Stimulated activated CD4-positive, alpha-beta T cell treated with anti-CD3 and anti-CD28 coated beads, Interleukin-4, amount 100 ng/mL, for 48 hours (primary cell): ENCODE data around the gene NPR3.
"Not testable (repeated sequence)": the region's sequence is repeated elsewhere in the genome, so short reads cannot be mapped to it uniquely, and the experiment has no call there.

Source experiments
- DNase-seq, 2 donors: peaks; one replicate each; pipeline ENCODE4 v3.0.0-alpha.2; 2020; ENCODE audit warnings: low read depth in 2 of 2

The NPR3 gene

DNA sequence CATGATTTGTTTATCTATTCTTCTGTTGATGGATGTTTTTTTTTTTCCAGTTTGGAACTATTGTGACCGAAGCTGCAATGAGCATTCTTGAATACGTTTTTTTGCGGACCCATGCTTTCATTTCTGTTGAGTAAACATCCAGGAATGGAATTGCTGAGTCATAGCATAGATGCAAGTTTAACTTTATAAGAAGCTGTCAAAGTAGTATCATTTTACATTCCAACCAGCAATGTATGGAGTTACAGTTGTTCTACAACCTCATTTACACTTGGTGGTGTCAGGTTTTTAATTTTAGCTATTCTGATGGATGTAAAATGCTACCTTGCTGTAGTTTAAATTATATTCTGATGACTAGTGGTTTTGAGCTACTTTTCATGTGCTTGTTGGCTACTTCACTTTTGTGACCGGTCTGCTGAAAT is 49.0 kb downstream of the NPR3 start:
- DNase-seq: no peak

DNA sequence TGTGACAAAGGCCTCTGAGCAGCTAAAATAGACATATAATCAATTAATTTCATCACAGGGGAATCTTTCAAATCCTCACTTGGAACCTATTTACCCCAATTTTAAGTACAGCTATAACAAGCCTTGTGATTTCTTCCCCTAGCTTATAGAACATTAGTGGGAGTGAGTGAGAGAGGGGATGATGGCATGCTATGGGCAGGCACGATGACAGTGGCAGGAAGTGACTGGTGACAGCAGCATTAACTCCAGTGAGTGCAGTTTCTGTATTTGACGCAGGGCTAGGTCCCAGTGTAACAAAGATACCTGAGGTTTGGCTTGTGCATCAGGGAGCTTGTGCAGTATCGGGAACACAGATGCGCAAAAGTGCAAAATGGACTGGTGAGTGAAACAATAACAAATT is 54.1 kb downstream of the NPR3 start:
- DNase-seq: no peak

DNA sequence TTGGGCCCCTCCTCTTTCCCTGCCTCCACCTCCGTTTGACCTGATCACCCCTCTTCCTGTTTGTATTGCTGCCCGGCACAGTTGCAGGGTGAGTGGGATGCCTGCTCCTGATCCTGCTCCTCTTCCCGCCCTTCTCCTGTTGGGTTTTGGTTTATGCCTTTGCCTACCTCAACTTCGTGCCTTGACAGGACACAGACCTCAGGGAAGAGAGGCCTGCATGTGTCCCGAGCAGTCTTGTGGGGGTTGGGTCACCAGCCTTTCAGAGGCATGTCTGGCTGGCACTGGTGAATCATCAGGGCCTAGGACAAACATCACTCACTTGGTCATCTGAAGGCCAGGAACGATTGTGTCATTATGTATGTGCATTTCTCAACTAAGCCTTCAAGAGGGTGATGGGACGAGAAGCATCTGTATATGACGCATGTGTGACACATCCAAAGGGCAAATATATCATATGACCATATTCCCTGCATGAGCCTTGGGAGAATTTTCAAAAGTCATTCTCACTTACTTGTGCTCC is 56.9 kb downstream of the NPR3 start:
- no peak for DNase-seq

DNA sequence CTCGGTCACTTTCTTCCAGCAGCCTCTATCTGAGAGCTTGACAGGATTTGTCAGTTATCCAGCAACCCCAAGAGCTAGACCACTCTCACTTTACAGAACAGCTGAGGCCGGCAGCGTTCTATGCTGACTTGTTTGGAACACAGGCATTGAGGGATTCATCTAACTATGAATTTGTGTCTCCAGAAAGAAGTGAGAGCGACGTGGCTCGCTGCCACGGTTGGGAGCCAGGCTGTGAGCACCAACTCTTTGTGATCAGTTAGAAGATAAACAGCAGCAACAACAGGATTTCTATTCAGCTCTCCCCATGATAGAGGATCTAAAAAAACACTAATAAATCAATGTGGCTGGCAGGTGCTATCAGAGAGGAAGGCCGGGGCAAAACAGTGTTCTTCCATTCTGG is 58.6 kb downstream of the NPR3 start:
- no peak for DNase-seq

DNA sequence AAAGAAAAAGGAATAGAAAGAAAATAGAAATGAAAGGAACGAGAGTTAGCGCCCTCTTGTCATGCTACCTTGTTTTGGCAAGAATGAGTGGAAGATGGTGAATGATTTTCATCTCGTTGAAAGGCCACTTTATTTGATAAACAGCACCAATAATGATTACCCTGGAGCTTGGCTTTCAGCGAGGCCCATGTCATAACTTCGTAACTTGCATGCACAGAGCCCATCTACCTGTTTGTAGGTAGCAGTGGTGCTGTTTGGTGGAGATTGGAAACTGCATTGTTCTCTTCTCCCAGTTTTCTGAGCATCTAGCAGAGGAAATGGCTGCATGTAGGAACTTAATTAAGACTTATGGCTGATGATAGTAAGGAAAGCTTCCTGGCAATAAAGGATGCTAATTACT is 59.3 kb downstream of the NPR3 start:
- no peak for DNase-seq

DNA sequence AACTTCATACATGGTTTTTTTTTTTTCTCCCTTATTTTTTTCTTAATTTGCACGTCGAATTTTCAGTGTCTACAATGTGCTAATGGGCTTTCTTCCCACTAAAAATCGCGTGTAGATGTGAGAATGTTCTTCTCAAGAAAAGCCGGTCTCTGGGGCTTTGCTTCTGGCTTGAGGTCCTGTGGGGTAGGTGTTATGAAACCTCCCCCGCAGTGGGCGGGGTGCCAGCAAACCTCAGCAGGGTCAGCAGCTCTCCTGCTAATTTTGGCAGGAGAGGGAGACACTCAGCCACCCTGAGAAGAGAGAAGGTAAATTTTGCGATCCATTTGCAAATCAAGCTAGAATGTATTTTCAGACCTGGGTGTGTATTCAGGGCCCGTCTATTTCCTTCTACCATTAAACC is 59.9 kb downstream of the NPR3 start:
- no peak for DNase-seq

DNA sequence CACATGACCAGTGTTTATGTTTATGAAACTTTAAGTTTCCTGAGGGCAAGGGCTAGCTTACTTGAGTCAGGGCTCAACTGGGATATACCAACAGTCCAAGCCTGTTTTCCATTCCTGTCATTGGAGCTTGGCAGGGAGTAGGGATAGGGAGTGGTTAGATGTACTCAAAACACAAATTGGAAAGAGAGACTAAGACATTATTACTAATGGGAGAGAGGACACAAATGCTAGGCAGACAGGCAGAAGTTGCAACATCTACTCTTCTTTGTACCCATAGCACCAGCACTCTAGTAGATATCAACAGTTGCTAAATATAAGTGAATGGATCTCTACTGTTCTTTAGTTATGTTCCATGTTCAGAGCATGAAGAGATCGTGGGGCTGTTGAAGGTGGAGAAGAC is 62.8 kb downstream of the NPR3 start:
- no peak for DNase-seq

DNA sequence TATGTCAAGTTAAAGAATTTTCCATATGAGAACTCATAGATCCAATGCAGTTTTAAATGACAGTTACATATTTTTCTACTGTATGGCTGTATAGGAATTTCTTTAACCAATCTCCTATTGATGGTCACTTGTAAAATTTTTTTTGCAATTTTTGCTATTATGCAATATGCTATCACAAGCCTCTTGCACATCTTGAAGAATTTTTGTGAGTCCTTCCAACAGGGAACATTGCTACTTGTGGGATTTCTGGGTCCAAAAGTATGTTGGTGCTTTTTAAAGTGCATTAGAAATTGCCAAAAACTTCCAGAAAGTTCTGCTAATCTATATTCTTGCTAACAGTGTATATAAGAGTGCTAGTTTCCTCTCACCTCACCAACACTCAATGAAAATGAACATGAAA is 65.1 kb downstream of the NPR3 start:
- DNase-seq: no peak

DNA sequence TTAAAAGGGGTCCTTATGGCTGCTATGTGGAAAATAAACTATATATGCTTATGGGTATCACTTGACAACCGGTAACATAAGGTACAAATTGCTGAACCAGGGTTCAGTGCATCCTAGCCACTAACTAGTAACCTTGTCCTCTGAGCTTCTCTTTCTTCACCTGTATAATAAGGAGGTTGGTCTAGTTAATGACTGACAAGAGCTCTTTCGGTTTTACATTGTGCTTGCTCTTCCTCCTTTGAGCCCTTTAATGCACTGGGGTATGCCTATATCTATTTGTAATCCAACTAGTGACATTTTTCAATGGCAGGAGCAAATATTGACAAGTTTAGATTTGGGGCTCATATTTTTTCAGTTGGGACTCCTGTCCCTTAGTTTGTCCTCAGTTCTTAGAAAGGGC is 66.1 kb downstream of the NPR3 start:
- DNase-seq: no peak

DNA sequence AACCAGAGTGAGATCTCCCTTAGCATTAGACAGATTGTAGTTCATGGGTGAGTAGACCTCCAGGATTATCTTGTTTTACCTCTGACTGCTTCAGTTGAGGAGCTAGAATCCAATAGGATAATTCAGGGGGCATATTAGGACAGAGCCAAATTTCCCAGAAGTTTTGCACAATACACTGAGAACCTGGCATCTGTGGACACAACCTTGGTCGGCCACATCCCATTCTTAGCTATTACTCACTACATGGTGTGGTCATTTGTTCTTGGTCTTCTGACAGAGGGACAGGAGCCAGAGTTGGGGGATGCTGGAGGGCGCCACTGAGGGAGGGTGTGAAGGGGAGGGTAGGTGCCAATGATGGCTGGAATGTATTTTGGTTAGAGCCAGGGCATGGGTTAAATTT is 66.6 kb downstream of the NPR3 start:
- DNase-seq: no peak

DNA sequence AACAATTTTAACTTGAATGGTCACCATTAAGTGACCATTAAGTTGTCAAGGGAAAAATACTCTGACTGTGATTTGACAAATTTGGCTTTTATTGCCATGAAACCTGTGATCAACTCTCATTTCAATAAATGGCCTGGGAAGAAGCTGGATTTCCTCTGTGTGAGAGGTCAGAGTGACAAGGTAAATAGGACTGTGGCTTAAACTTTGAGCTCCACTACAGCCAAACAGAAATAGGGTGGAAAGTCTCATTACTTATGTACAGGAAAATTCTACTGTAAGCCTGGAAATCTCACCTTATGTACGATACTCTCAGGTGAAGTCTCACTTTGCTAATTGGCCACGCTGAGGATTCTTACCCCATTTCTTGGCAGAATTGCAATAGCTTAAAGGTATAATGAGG is 67.3 kb downstream of the NPR3 start:
- DNase-seq: no peak

DNA sequence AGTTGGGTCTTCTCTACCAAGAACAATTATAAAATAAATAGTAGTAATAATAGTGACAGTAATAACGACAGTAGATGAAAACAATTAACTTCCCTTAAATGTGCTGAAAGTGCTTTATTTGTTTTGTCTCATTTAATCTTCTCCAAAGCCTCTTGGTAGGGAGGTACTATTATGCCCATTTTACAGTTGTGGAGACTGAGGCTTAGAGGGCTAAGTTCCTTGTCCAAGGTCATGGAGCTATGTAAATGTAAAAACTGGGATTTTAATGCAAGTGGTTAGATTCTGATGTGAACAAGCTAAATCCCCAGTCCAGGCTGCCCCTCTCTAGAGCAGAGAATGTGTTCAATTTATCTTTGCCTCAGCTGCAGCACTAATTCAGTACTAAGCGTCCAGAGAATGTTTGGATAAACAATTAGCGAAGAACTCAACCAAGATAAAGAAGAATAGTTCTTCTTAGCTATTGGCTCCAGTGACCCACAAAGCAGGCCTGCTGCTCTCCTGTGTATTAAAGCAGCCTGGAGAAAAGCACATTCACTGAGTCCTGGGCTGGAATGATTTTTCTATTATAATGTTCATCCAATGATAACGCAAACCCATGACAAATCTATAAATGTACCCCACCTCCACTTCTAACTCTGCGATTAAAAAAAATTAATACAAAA is 68.8 kb downstream of the NPR3 start:
- DNase-seq: no peak

DNA sequence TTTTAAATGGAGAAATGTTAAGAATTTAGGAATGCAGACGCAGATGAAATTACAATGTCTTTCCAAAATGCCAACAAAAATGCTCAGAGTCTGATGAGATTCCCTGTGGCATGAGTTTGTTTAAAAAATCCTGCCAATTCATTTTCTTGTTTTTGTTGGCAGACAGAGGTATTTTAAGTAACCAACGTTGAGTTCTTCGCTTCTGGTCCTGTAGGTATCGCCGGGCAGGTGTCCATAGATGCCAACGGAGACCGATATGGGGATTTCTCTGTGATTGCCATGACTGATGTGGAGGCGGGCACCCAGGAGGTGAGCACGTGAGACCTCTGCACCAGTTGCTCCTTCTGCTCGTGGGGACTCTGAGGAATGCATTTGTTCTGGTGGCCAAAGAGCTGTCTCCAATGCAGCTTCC is 69.4 kb downstream of the NPR3 start:
- no peak for DNase-seq

DNA sequence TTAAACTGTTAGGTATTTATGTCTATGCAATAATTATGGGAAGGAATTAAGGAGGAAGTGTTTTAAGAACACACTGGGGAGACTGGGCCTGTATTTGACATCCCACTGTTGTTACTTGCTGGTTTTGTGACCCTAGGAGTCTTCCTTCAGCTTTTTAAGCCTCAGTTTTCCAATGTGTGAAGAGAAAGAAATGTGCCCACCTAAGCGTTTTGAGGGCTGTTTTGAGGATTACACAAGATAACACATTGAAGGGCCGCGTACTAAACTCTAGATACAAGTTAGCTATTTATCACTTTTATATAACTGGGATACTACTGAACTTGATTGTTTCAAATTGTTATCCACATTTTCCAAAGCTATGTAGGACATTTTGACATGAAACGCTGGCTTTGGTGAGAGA is 72.5 kb downstream of the NPR3 start:
- no peak for DNase-seq

DNA sequence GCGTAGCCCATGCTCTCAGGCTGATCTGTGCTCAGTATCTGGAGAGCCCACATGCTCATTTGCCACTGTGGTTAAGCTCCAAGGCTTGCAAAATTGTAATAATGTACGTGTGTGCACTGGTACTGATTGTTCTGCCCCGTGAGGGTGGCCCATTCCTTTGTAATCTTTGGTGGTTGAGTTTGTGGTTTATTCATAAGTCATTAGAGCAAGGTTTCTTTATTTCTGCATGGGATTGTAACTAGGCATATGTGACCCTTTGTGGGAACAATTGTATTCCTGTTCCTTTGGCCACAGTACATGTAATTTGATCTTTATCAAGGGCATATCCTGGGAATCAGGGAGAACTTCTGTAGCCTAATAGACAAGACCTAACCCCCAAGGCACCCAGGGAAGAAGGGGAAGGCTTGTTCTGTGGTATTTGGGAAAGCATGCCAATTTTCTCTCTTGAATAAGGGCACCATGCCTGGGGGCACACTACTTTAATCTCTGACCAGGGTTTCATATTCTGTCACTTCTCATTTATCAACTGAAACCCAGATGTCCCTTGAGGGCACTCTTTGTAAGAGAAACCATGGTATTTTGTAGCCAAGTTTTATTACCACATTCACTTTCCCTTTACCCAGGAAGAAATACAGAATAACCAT is 74.6 kb downstream of the NPR3 start:
- no peak for DNase-seq

DNA sequence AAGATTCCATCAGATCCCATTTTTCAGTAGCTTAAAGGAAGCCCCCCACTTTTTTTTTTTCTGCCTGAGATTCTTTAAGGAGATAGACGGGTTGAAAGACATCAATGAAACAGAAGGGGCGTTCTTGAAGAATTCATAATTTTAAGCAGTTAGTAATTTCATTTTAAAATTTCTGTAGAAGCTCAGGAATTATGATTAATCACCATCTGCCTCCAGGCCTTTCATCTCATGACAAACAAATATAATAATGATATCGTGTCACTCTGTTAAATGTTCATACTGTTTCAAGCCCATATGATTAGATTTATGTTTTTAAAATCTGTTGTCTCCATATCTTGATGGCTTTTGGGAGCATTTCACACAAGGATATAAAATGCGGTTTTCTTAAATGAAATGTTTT is 75.2 kb downstream of the NPR3 start:
- DNase-seq: no peak

DNA sequence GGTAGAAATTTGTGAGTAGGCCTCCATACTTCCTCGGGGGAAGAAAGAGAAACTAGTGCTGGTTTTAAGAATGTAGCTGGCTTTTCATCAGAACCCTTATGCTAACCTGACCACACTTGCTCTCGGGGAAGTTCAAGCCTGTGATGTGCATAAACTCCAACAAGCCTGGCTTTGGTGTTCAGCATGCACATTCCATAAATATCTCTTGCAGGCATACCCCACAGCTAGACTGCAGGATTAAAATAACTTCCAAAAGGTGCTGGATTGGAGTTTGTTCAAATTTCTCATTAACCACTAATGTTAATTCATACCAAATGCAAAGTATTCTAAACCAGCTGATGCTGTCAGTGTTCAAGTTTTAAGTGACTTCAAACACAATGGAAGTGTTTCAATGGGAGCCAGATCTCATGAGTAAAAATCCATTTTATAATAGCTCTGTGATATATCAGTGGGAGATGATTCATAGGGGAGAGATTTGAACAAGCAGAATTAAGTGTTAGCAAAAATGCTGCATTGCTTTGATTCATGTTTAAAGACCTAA is 79.4 kb downstream of the NPR3 start:
- no peak for DNase-seq

DNA sequence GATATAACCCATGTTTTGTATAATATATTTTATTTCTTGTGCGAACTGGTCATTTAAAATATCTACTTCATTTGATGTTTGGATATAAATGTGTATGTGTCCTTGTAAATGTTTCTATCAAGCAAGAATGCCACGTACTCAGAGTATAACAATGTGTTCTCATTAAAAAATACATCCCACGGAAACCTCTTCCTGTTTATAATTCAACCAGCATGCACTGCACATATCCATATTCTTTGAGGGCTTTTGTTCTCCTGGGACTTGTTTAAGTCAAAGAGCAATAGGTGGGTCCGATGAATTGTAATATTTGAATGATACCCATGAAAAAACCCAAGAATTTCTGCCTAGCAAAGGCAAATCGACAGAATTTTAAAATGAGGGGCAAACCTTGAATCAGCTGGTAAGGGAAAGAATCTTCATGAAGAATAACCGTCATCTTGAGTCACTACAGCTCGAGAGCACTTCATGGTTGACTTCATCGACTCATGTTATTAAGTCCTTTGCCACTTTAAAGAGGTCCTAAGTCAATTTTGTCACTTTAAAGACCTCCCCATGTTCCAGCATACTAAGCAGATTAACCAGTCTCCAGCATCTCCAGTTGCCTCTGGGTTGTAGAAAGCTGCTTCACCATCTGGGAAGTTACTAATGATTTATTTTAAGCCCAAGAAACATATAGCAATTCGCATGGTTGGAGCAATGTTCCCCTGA is 80.6 kb downstream of the NPR3 start:
- DNase-seq: no peak

DNA sequence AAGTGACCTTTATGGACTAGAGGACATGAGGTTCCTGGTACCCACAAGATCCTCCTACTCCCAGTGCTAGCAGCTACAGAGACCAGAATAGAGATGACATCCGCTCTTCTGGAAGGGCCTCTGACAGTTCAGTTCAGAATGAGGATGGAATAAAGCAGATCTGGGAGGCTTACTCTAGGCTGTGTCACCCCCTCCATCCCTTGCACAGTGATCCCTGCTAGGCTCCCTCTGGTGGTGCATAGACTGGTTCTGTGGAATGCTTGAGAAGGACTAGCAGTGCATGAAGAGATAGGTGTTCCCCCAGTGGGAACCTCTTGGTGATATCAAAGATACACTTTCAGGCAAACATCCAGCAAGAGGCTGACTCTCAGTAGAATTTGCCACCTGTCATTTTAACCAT is 83.0 kb downstream of the NPR3 start:
- no peak for DNase-seq

DNA sequence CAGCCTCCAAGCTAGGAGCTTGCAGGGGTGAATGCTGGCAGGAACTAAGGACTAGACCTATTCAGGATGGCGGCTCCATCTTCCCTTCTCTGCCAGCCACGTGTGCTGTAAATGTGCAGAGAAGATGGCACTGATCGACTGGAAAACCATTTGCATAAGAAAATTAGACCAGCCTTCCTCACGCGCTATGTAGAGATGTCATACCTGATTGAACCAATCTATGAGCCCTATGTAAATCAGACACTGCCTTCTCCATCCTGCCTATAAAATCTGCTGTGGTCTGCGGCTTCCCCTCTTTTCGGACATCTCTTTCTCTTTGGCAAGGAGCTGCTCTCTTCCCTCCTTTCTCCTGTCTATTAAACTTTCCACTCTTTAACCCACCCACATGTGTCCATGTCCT is 91.6 kb downstream of the NPR3 start:
- no peak for DNase-seq

DNA sequence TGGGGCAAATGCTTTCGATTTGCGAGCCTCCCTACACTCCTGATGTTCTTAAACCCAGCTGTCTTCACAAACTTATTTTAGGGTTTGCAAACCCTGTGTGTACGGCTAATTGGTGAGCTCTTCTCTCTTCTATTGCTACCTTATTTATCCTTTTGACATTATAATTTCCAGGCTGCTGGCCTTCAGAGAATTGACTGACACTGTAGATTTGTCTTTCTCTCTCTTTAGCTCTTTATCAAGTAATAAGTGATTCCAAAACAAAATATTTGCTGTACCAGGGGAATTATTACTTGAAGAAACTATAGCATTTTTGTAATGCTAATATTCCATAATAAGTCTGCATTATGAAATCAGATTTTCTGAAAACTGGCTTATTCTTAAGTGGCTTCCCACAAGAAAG is 92.5 kb downstream of the NPR3 start:
- no peak for DNase-seq

DNA sequence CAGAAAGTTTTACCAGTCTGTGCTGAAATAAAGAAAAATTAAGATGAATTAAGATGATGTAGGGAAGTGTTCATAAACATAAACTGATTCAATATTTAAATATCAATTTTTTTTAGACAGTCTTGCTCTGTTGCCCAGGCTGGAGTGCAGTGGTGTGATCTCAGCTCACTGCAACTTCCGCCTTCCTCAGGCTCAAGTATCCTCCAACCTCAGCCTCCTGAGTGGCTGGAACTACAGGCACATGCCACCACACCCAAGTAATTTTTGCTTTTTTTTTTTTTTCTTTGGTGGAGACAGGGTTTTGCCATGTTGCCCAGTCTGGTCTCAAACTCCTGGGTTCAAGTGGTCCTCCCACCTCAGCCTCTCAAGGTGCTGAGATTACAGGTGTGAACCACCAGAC is 94.3 kb downstream of the NPR3 start:
- not testable (repeated sequence) for DNase-seq
